ENCODE results near the gene LRRC47. TPM values are rescaled to one million over a fixed set of nuclear protein-coding genes. Genes with fewer than 3 reads are reported as not detected.

LRRC47 gene
- polyA plus RNA-seq, 1 donor from 2014 or later: 59.2 TPM

GRCh38 chr1:3768811-3769390 is 27.4 kb downstream of the LRRC47 start:
- H4K20me1 ChIP-seq (ENCODE audit: insufficient read depth): no peaks in the 10 kb centered on the region
- H3K79me2 ChIP-seq (replicated peaks; ENCODE audit: insufficient read depth, low read length): no peaks in the 10 kb centered on the region
- H3K36me3 ChIP-seq (ENCODE audit: insufficient read depth, low read length): no peaks in the 10 kb centered on the region
- no peak overlapping the region for H3K4me2 ChIP-seq (ENCODE audit: low read length)
- no peaks in the 10 kb centered on the region for H3K9me3 ChIP-seq (ENCODE audit: low read length)
- no peak overlapping the region for H2AFZ ChIP-seq (ENCODE audit: low read depth, low read length)
- no peak overlapping the region for H3K27ac ChIP-seq (ENCODE audit: low read length)
- no peak for TF ChIP-seq POLR2AphosphoS5 (IDR thresholded peaks at IDR 0.05)
- TF ChIP-seq RAD21 (conservative IDR thresholded peaks at IDR 0.05): no peak
- no peak for TF ChIP-seq SMC3 (conservative IDR thresholded peaks at IDR 0.05; ENCODE audit: poor library complexity)
- TF ChIP-seq TAF1 (IDR thresholded peaks at IDR 0.05; ENCODE audit: low read depth): no peak
- TF ChIP-seq, protein P1, sequence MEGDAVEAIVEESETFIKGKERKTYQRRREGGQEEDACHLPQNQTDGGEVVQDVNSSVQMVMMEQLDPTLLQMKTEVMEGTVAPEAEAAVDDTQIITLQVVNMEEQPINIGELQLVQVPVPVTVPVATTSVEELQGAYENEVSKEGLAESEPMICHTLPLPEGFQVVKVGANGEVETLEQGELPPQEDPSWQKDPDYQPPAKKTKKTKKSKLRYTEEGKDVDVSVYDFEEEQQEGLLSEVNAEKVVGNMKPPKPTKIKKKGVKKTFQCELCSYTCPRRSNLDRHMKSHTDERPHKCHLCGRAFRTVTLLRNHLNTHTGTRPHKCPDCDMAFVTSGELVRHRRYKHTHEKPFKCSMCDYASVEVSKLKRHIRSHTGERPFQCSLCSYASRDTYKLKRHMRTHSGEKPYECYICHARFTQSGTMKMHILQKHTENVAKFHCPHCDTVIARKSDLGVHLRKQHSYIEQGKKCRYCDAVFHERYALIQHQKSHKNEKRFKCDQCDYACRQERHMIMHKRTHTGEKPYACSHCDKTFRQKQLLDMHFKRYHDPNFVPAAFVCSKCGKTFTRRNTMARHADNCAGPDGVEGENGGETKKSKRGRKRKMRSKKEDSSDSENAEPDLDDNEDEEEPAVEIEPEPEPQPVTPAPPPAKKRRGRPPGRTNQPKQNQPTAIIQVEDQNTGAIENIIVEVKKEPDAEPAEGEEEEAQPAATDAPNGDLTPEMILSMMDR (IDR thresholded peaks at IDR 0.05; ENCODE audit: poor library complexity, severe bottlenecking): no peak
- no peak for TF ChIP-seq REST (IDR thresholded peaks at IDR 0.05; ENCODE audit: borderline replicate concordance)
- no peak for TF ChIP-seq EZH2 (IDR thresholded peaks at IDR 0.05; ENCODE audit: borderline replicate concordance, insufficient read depth, low read length, poor library complexity, severe bottlenecking)
- TF ChIP-seq EP300 (conservative IDR thresholded peaks at IDR 0.05; ENCODE audit: poor library complexity, severe bottlenecking): no peak
- no peak for TF ChIP-seq MXI1 (conservative IDR thresholded peaks at IDR 0.05; ENCODE audit: poor library complexity, severe bottlenecking)
- no peaks in the 10 kb centered on the region for H3F3A ChIP-seq (ENCODE audit: insufficient read depth, low read length, poor library complexity, severe bottlenecking)
- H3K4me3 ChIP-seq (ENCODE audit: low read length): no peak overlapping the region
- no peaks in the 10 kb centered on the region for H3K9me2 ChIP-seq (ENCODE audit: insufficient read depth, low read length)
- H3K27me3 ChIP-seq (ENCODE audit: insufficient read depth, low read depth, low read length): peaks cover 4% of the 10 kb centered on the region
- no peak overlapping the region for H3K9ac ChIP-seq (ENCODE audit: low read length)

DNA sequence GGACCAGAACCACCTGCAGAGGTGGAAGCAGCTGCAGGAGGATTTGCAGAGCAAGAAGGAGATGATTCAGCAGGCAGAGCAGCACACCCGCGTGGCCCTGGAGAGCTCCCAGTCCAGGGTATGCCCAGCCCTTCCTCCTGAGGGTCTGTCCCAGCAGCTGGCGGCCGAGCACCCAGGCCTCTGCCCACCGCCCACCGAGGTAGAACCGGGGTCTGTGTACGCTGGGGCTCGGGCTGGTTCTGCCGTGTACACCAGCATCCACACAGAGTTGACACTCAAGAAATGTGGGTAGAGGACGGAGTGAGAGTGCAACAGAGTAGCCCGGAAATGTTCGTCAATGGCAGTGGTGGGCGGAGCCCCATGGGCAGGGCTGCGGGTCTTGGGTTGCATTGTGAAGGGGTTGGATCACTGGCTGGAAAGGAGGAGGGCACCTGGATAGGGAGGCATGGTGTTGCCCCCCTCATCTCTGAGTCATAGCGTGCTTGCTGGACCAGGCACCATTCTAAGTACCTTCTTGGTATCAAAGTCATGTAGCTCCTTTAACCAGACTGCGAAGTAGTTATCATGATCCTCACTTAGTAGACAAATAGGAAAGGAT is 28.9 kb downstream of the LRRC47 start:
- Histone ChIP-seq H3K9me2 (ENCODE audit: insufficient read depth, low read length) (no peaks in the 10 kb centered on the region), H3K36me3 (ENCODE audit: insufficient read depth, low read length) (no peaks in the 10 kb centered on the region), H3K27ac (ENCODE audit: low read length) (no peak overlapping the region), H3K79me2 (replicated peaks; ENCODE audit: insufficient read depth, low read length) (no peaks in the 10 kb centered on the region), H3K4me2 (ENCODE audit: low read length) (no peak overlapping the region), H3K4me3 (ENCODE audit: low read length) (no peak overlapping the region), H4K20me1 (ENCODE audit: insufficient read depth) (no peaks in the 10 kb centered on the region), H3K27me3 (ENCODE audit: insufficient read depth, low read depth, low read length) (peaks cover 4% of the 10 kb centered on the region), H3K9ac (ENCODE audit: low read length) (no peak overlapping the region), H2AFZ (ENCODE audit: low read depth, low read length) (no peak overlapping the region), H3F3A (ENCODE audit: insufficient read depth, low read length, poor library complexity, severe bottlenecking) (no peaks in the 10 kb centered on the region), H3K9me3 (ENCODE audit: low read length) (no peaks in the 10 kb centered on the region)
- TF ChIP-seq, protein P1 (IDR thresholded peaks at IDR 0.05; ENCODE audit: poor library complexity, severe bottlenecking): no peak
- no peak for TF ChIP-seq POLR2AphosphoS5 (IDR thresholded peaks at IDR 0.05)
- TF ChIP-seq SMC3 (conservative IDR thresholded peaks at IDR 0.05; ENCODE audit: poor library complexity): no peak
- TF ChIP-seq EZH2 (IDR thresholded peaks at IDR 0.05; ENCODE audit: borderline replicate concordance, insufficient read depth, low read length, poor library complexity, severe bottlenecking): no peak
- TF ChIP-seq REST (IDR thresholded peaks at IDR 0.05; ENCODE audit: borderline replicate concordance): no peak
- no peak for TF ChIP-seq TAF1 (IDR thresholded peaks at IDR 0.05; ENCODE audit: low read depth)
- no peak for TF ChIP-seq RAD21 (conservative IDR thresholded peaks at IDR 0.05)
- no peak for TF ChIP-seq MXI1 (conservative IDR thresholded peaks at IDR 0.05; ENCODE audit: poor library complexity, severe bottlenecking)
- no peak for TF ChIP-seq EP300 (conservative IDR thresholded peaks at IDR 0.05; ENCODE audit: poor library complexity, severe bottlenecking)

Data from neural cell (in vitro differentiated cells).